GM18909 (cell line): ENCODE data around the gene POLR1E.
"Not testable (repeated sequence)": the region's sequence is repeated elsewhere in the genome, so short reads cannot be mapped to it uniquely, and the experiment has no call there.

Experiments
- ATAC-seq: cut with Tn5 transposase; IDR thresholded peaks from one replicate; pipeline ENCODE4 v1.9.1; 2021; ENCODE audit warnings: mild to moderate bottlenecking; ENCODE audit not compliant: unreplicated experiment, poor library complexity

POLR1E gene

GRCh38 chr9:37499297-37499696, 13.5 kb downstream of the POLR1E start:
- ATAC-seq: no peak

DNA sequence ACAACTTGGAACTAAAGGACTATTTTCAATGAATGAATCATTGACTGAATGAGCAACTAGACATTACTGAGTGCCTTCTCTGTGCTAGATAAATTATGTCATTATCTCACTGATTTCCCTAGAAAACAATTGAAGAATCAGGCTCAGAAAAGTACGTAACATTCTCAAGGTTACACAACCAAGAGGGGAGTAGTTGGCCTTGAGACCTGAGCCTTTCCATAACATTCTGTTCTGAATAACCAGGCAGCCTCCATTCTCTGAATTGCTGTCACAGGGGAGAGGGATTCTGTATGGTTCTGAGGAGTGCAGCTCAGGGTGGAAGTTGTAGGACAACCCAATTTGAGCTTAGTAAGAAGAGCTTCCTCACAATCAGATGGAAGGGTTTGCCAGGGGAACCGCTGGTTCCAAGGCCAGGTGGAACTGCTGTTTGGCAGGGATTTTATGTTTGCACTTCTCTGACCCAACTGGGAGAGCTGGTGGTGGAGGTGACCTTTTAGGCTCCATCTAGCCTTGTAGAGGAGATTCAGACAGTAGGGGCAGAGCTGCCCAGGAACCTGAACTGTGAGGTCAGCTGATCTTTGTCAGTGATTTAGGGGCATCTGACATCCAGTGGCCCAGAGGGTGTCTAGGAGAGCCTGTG, 16.3 kb downstream of the POLR1E start:
- no peak for ATAC-seq

DNA sequence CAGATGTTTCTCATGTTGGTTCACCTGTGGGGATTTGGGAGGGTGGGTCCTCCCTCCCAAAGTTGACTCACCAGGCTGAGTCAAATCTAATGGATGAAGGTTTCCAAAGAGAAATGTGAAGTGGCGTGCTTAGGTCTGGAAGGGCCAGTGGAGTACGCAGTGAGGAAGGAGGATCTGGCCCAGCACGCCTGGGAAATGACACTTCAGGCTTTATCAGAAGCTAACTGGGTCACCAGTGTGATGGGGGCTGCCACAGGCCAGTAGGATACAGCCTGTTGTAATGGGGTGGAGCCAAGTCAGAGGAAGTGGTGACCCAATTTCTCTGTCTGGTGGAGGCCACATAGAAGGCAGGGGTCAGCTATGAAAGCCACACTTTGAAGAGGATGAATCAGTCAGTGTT, 18.0 kb downstream of the POLR1E start:
- ATAC-seq: no peak

DNA sequence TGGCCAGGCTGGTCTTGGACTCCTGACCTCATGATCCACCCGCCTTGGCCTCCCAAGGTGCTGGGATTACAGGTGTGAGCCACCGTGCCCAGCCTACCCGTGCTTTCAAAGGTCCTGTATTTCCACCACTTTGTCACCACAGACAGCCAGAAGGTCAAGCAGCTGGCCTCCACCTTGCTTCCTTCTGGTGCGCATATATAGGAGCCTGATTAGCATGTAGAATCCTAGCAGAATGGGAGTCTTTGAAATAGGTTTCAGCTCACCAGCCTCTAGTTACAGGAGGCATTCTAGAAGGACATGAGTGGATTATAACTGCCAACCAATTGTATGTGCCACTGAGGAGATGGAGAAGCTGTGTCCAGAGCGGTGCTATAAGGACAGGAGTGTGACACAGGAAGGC, 18.9 kb downstream of the POLR1E start:
- ATAC-seq: no peak

- no peak for ATAC-seq
Measured at GRCh38 chr9:37507566-37508134, 21.9 kb downstream of the POLR1E start.

- no peak for ATAC-seq
Measured at GRCh38 chr9:37508135-37508833, 22.5 kb downstream of the POLR1E start.

DNA sequence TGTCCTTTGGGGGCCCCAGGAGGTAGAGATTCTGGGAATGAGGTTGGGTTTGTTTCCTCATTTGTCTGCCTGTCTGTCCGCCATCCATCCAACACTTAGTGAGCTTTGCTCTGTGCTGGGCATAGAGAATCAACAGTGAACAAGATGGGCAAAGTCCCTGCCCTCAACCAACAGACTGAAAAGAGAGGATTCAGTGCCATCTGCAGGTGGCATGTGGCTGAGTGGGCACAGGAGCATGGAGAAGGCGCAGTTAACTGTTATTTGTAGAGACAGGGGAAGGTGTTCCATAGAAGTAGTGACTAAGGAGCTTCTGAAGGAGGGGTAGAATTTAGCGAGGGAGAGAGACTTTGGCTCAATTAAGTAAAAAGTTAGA, 23.1 kb downstream of the POLR1E start:
- ATAC-seq: no peak

GRCh38 chr9:37509536-37509935, 23.8 kb downstream of the POLR1E start:
- no peak for ATAC-seq

DNA sequence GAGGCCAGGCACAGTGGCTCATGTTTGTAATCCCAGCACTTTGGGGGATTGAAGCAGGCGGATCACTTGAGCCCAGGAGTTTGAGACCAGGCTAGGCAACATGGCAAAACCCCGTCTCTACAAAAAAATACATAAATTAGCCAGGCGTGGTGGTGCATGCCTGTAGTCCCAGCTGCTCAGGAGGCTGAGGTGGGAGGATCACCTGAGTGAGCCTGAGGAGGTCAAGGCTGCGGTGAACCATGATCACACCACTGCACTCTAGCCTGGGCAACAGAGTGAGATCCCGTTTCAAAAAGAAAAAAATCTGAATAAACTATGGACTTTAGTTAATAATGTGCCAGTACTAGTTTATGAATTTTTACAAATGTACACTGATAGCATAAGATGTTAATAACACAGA, 24.3 kb downstream of the POLR1E start:
- ATAC-seq: not testable (repeated sequence)

- ATAC-seq: no peak
Measured at GRCh38 chr9:37511016-37512010, 25.6 kb downstream of the POLR1E start.

DNA sequence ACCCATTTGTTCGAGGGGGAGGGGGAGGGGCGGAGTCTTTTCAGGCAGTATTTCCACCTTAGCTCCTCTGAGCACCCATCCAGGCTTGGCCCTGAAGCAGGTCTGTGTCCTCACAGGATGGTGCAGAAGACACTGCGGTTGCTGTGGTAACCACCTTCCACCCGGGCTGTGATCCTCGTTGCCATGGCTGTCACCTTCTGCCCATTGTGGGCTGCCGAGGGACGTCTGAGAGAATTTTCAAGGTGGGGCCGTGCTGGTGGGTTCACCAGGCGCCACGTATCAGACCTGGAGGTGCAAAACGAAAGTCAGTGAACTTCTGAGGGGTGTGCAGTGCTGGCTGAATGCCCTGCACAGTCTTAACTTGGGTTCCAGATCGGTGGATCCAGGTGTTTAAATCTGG, 26.7 kb downstream of the POLR1E start:
- ATAC-seq: no peak

DNA sequence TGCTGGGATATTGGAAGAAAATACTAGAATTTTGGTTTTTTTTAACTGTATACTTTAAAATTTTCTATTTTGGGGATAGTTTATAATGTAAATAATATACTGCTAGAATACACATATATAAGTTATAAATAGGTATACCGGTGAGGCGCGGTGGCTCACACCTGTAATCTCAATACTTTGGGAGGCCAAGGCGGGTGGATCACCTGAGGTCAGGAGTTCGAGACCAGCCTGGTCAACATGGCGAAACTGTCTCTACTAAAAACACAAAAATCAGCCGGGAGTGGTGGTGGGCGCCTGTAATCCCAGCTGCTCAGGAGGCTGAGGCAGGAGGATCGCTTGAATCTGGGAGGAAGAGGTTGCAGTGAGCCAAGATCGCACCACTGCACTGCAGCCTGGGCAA, 28.7 kb downstream of the POLR1E start:
- not testable (repeated sequence) for ATAC-seq

DNA sequence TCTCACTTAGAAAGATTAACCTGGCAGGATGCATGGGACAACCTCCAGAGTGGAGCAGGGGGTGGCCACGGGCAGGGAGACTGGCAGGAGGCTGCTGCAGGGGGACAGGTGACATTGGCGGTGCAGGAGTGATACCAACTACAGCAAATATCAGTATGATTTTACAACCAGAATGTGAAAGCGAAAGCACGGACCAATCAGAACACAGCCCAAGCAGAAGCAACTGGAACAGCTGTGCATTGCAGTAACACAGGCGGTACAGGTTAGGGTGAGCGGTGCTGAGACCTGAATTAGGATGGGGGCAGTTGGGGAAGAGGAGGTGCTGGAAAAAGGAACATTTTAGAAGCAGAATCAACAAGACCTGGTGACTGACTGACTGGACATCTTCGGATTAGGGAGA, 29.3 kb downstream of the POLR1E start:
- no peak for ATAC-seq

GRCh38 chr9:37515620-37516258, 30.0 kb downstream of the POLR1E start:
- no peak for ATAC-seq

GRCh38 chr9:37517923-37518322, 32.2 kb downstream of the POLR1E start:
- no peak for ATAC-seq

DNA sequence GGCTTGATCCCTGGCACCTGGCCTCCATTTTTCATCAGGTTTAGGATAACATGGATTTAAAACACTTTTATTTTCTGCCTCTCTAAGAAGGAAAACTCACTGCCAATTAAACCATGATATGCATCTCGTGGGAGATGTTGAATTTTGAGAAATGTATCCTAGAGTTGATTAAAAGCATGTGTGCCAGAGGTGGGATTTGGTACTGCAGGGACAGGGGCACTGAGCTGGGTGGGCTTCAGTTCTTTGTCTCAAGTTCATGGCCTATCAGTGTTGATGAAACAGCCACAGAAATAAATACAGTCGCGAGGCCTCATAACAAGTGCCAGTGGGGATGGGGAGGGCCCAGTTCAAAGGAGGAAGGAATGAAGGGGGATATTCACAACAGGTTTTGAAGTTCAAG, 34.9 kb downstream of the POLR1E start:
- ATAC-seq: no peak

GRCh38 chr9:37521111-37521510, 35.4 kb downstream of the POLR1E start:
- no peak for ATAC-seq

GRCh38 chr9:37522971-37523370, 37.2 kb downstream of the POLR1E start:
- no peak for ATAC-seq

DNA sequence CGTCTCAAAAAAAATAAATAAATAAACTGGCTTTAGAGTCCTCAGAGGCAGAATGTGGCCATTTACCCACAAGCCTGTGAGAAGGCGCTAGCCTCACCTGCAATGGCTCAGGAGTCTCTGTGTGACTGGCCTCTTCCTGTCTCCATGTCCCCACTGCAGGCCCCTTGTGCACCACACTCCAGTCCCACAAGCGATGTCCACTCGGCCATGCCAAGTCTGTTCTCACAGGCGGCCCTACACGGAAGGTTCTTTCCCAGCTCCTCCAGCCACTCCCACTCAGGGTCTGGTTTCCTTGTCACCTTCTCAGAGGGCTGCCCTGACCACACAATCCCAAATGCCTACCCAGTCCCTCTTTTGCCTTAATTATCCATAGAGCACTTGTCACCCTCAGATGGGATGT, 38.2 kb downstream of the POLR1E start:
- ATAC-seq: no peak
